Muscle layer of duodenum (tissue), 2 donors: ENCODE results near the gene GPATCH4.
"Not testable (repeated sequence)": the region's sequence is repeated elsewhere in the genome, so short reads cannot be mapped to it uniquely, and the experiment has no call there.

Source experiments
- H3K27ac ChIP-seq: one replicate; pipeline ENCODE4 v1.7.0; 2013; ENCODE audit warnings: mild to moderate bottlenecking, low read length
- H3K27me3 ChIP-seq: one replicate; pipeline ENCODE4 v1.7.0; 2013; ENCODE audit warnings: low read depth, mild to moderate bottlenecking, control low read depth, low read length
- H3K36me3 ChIP-seq, 2 donors: one replicate each; pipeline ENCODE4 v1.7.0; 2013; ENCODE audit warnings: low read length in 2 of 2, control low read depth in 1 of 2, mild to moderate bottlenecking in 1 of 2; ENCODE audit not compliant: insufficient read depth in 2 of 2, control insufficient read depth in 1 of 2
- H3K4me1 ChIP-seq, 2 donors: one replicate each; pipeline ENCODE4 v1.7.0; 2013; ENCODE audit warnings: low read length in 2 of 2, mild to moderate bottlenecking in 2 of 2, control low read depth in 1 of 2, moderate library complexity in 1 of 2; ENCODE audit not compliant: insufficient read depth in 2 of 2, control insufficient read depth in 1 of 2
- H3K4me3 ChIP-seq, 2 donors: one replicate each; pipeline ENCODE4 v1.7.0; 2013; ENCODE audit warnings: low read length in 2 of 2, low read depth in 1 of 2, mild to moderate bottlenecking in 1 of 2
- H3K9me3 ChIP-seq, 2 donors: one replicate each; pipeline ENCODE4 v1.7.0; 2013; ENCODE audit warnings: low read length in 2 of 2, control low read depth in 1 of 2, mild to moderate bottlenecking in 1 of 2; ENCODE audit not compliant: control insufficient read depth in 1 of 2
- donor health status: healthy.

The GPATCH4 gene

GRCh38 chr1:156594190-156594589 is 7.1 kb downstream of the GPATCH4 start:
- Histone ChIP-seq H3K27ac (no peak overlapping the region), H3K4me3 (no peak overlapping the region), H3K36me3 (peaks cover 30 to 56% of the 10 kb centered on the region in 2 donors), H3K27me3 (no peaks in the 10 kb centered on the region), H3K4me1 (peaks cover 8 to 10% of the 10 kb centered on the region in 2 donors), H3K9me3 (no peaks in the 10 kb centered on the region)

DNA sequence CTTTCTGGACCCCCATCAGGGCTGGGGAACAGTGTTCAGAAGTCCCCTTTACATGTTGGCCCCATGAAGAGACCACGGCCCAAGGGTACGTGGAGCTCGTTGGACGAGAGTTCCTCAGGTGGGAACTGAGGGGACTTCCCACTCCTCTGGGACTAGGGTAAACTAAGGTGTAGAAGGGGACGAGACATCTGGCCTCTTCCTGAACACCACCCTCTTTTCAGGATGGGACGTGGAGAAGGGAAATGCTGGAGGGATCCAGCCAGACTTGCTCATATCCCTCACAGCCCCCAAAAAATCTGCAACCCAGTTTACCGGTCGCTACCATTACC is 7.7 kb downstream of the GPATCH4 start:
- Histone ChIP-seq H3K9me3 (no peaks in the 10 kb centered on the region), H3K4me3 (no peak overlapping the region), H3K27me3 (no peaks in the 10 kb centered on the region), H3K4me1 (peaks cover 8 to 10% of the 10 kb centered on the region in 2 donors), H3K36me3 (peaks cover 30 to 56% of the 10 kb centered on the region in 2 donors), H3K27ac (no peak overlapping the region)

DNA sequence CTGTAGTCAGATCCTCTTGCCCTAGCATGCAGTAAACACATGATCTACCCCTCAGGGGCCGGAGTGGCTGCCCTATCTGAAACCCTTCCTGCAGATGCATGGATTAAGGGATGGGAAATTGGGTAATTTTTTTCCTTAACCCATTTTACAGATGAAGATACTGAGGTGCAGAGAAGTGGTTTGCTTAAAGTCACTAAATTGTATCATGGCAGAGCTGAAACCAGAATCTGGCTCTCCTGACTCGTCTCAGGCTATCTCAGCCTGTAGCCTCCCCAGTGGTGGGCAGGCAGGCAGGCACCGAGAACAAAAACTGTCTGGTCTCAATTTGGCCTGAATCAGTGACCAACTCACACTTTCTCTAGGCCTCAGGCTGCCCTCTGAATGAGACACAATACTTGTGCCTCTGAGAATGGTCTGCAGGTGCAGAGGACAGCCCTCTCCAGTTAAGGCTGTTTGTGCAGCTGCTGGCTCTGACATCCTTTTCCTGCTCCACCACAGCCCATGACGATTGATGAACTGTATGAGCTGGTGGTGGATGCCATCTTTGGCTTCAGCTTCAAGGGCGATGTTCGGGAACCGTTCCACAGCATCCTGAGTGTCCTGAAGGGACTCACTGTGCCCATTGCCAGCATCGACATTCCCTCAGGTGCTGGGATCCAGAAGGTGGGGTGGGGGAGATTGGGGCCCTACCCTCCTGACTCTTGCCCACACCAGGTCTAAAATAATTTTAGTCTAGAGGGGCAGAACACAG is 8.2 kb downstream of the GPATCH4 start:
- Histone ChIP-seq H3K36me3 (peaks cover 26 to 52% of the 10 kb centered on the region in 2 donors), H3K4me3 (peak overlapping the region in 1 of 2 donors; percentile 74)

DNA sequence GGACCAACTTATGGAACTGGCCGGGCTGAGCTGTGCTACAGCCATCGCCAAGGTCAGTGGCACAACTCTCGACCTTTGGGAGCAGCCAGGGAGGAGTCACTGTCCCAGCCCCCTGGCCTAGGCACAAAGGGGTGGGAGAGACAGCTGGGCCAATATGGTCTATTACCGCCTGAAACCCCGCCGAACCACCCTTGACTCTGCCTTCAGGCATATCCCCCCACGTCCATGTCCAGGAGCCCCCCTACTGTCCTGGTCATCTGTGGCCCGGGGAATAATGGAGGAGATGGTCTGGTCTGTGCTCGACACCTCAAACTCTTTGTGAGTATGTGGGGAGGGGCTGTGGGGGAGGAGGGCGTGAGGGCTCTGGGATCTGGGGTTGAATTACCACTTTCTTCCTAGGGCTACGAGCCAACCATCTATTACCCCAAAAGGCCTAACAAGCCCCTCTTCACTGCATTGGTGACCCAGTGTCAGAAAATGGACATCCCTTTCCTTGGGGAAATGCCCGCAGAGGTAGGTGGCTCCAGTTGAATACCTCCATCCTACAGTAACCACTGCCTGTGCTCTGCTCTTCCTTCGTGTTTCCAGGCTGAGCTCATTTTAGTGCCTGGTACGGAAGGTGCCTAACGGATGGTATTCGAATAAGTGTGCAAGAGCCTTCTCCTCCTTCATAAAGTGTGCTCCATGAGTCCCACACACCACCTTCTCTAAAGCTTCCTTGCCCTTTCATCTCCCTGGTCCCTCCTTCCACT is 8.9 kb downstream of the GPATCH4 start:
- peak overlapping the region; percentile 68 to 74 for H3K4me3 ChIP-seq
- H3K9me3 ChIP-seq = no peaks in the 10 kb centered on the region
- peaks cover 19 to 45% of the 10 kb centered on the region in 2 donors for H3K36me3 ChIP-seq
- H3K27me3 ChIP-seq = no peaks in the 10 kb centered on the region
- peak overlapping the region; percentile 45 for H3K27ac ChIP-seq
- H3K4me1 ChIP-seq = peaks cover 8 to 10% of the 10 kb centered on the region in 2 donors

More for the DNA sequence above, 8.2 kb downstream of the GPATCH4 start:
- no peaks in the 10 kb centered on the region for H3K9me3 ChIP-seq
- peaks cover 8 to 10% of the 10 kb centered on the region in 2 donors for H3K4me1 ChIP-seq
- no peak overlapping the region for H3K27ac ChIP-seq
- H3K27me3 ChIP-seq = no peaks in the 10 kb centered on the region

GRCh38 chr1:156591432-156592157 is 9.7 kb downstream of the GPATCH4 start, which contains the start of gene NAXE:
Gene NAXE (plus strand): TSS chr1:156591776. CDS start chr1:156591805, 29 bp downstream.
- H3K9me3 ChIP-seq = no peaks in the 10 kb centered on the region
- peak within 1 kb of the TSS; percentile 74 to 77 for H3K4me3 ChIP-seq
- peaks cover 12 to 37% of the 10 kb centered on the region in 2 donors for H3K36me3 ChIP-seq
- peak within 1 kb of the TSS; percentile 90 for H3K27ac ChIP-seq
- no peaks in the 10 kb centered on the region for H3K27me3 ChIP-seq
- H3K4me1 ChIP-seq = peaks cover 8 to 10% of the 10 kb centered on the region in 2 donors

DNA sequence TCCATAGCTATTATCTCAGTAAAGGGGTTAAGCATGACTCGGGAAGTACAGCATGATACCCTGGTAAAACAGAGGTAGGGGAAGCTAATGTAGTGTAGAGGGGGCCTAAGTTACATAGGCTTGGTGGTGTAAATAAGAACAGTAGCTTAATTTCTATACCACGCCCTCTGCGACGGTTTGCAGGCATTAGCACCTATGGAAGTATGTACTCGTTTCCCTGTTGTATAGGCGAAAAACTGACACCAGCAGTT is 10.2 kb downstream of the GPATCH4 start:
- no peaks in the 10 kb centered on the region for H3K27me3 ChIP-seq
- H3K36me3 ChIP-seq = peaks cover 12 to 33% of the 10 kb centered on the region in 2 donors
- H3K4me3 ChIP-seq = peak overlapping the region; percentile 74 to 77
- peaks cover 8 to 10% of the 10 kb centered on the region in 2 donors for H3K4me1 ChIP-seq
- peak overlapping the region; percentile 90 for H3K27ac ChIP-seq
- H3K9me3 ChIP-seq = no peaks in the 10 kb centered on the region

DNA sequence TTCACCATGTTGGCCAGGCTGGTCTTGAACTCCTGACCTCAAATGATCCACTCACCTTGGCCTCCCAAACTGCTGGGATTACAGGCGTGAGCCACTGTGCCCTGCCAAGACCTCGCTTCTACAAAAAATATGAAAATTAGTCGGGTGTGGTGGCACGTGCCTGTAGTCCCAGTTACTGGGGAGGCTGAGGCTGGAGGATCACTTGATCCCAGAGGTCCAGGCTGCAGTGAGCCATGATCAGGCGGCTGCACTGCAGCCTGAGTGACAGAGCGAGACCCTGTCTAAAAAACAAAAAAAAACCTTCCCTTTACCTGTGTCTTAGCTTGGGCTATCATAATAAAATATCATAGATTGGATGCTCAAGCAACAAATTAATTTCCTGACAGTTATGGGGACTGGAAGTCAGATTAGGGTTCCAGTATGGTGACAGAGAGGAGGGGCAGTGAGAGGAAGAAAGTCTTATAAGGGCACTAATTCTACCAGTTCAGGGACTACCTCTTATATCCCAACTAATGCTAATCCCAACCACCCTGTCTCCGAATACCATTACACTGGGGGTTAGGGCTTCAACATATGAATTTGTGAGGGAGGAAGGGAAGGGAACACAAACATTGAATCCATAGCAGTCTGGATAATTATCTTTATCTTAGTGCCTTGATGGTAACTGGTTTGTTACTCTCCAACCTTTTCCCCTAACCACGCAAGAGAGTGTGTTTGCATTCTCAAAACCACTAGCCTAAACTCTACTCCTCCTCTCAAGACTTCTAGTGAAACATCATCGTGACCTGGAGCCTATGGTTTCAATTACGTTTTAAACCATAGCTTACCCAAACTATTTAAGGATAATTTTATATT is 10.7 kb downstream of the GPATCH4 start:
- Histone ChIP-seq H3K9me3 (no peaks in the 10 kb centered on the region), H3K36me3 (peaks cover 12 to 27% of the 10 kb centered on the region in 2 donors), H3K27me3 (no peaks in the 10 kb centered on the region), H3K4me3 (peak overlapping the region in 1 of 2 donors; percentile 77), H3K27ac (peak overlapping the region; percentile 90), H3K4me1 (peaks cover 8 to 10% of the 10 kb centered on the region in 2 donors)

DNA sequence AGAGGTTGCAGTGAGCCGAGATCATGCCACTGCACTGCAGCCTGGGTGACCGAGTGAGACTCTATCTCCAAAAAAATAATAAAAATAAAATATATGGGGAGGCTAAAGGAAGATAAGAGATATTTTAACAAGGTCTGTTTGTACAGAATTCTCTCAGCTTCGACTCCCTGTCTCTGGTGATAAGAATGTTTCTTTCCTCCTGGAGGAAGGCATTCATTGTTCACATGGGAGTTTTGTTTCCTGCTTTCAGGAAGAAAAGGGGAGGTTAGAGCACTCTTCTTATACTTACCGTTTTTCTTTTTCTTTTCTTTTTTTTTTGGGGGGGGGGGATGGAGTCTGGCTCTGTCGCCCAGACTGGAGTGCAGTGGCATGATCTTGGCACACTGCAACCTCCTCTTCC is 11.7 kb downstream of the GPATCH4 start:
- peaks cover 8 to 10% of the 10 kb centered on the region in 2 donors for H3K4me1 ChIP-seq
- H3K36me3 ChIP-seq = peaks cover 4 to 17% of the 10 kb centered on the region in 2 donors
- H3K27me3 ChIP-seq = no peaks in the 10 kb centered on the region
- H3K9me3 ChIP-seq = no peaks in the 10 kb centered on the region
- no peak overlapping the region for H3K27ac ChIP-seq
- H3K4me3 ChIP-seq = no peak overlapping the region

DNA sequence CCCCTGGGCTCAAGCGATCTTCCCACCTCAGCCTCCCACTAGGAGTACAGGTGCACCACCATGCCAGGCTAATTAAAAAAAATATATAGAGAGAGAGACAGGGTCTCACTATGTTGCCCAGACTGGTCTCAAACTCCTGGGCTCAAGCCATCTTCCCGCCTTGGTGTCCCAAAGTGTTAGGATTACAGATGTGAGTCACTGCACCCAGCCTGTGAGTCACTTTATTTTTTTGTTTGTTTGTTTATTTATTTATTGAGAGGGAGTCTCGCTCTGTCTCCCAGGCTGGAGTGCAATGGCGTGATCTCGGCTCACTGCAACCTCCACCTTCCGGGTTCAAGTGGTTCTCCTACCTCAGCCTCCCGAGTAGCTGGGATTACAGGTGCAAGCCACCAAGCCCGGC is 13.4 kb downstream of the GPATCH4 start:
- not testable (repeated sequence) for H3K4me3 ChIP-seq, H3K27me3 ChIP-seq, H3K27ac ChIP-seq, H3K9me3 ChIP-seq, H3K36me3 ChIP-seq, H3K4me1 ChIP-seq

- H3K9me3 ChIP-seq = no peaks in the 10 kb centered on the region
- no peak overlapping the region for H3K27ac ChIP-seq
- H3K4me3 ChIP-seq = no peak overlapping the region
Observed at GRCh38 chr1:156586892-156587477, 14.3 kb downstream of the GPATCH4 start.

More at GRCh38 chr1:156586892-156587477, 14.3 kb downstream of the GPATCH4 start:
- Histone ChIP-seq H3K4me1 (peaks cover 0 to 5% of the 10 kb centered on the region in 2 donors), H3K27me3 (no peaks in the 10 kb centered on the region), H3K36me3 (no peaks in the 10 kb centered on the region)
